HepG2 (cell line): Measurements from ENCODE around the gene PEPD. TPM values are rescaled to one million over a fixed set of nuclear protein-coding genes. Genes with fewer than 3 reads are reported as not detected.

Source experiments
- ATAC-seq: fragments of 200-7000 bp; cut with Tn5 transposase; 3 replicates; pipeline ENCODE4 v1.9.1; 2020; ENCODE audit warnings: mild to moderate bottlenecking, moderate library complexity
- BruUV-seq: library from RNA; stranded (reverse); fragments of 400-500 nt; replicated peaks from 2 replicates; lab custom pipeline; 2021; lab: Mats Ljungman, UMichigan
- CTCF ChIA-PET: fragments of 300-600 bp; formaldehyde crosslinking; extraction: SDS; loops from one replicate; lab custom pipeline; 2021; ENCODE audit warnings: low total read pairs, inconsistent platforms, low intra/inter-chr PET ratio; lab: Yijun Ruan, JAX
- POLR2A ChIA-PET: fragments of 350-600 bp; sonication (Branson Sonifier 250); formaldehyde crosslinking; loops from one replicate; lab custom pipeline; 2020; ENCODE audit warnings: antibody characterized with exemption, inconsistent platforms; lab: Yijun Ruan, JAX
- DNase-seq: peaks from one replicate; pipeline ENCODE4 v3.0.0-alpha.2; 2015; ENCODE audit warnings: low spot score
- FAIRE-seq: peaks from 3 replicates; lab custom pipeline; 2011; peaks lifted over from hg19 to GRCh38; lab: Jason Lieb, UNC
- H2AFZ ChIP-seq: one replicate; pipeline ENCODE4 v1.6.1; 2011; ENCODE audit warnings: low read length, inconsistent platforms
- H3K27ac ChIP-seq: fragments of 300-600 bp; 3 replicates; pipeline ENCODE4 v1.8.0; 2011; ENCODE audit warnings: mixed run types, mild to moderate bottlenecking, mixed read lengths, low read length, inconsistent platforms; ENCODE audit not compliant: insufficient read depth; ENCODE audit errors: extremely low read length
- H3K27me3 ChIP-seq, 2 experiments: fragments of 200-600 bp in 1 of 2; 2 replicates in 1 of 2; 3 replicates in 1 of 2; pipeline versions ENCODE4 v1.6.0 to v1.8.0; 2011; ENCODE audit warnings: low read length in 2 of 2, mild to moderate bottlenecking in 2 of 2, moderate library complexity in 2 of 2, inconsistent platforms in 1 of 2; ENCODE audit not compliant: insufficient read depth in 2 of 2, control insufficient read depth in 1 of 2
- H3K36me3 ChIP-seq, 2 experiments: fragments of 200-600 bp in 1 of 2; replicated peaks in 1 of 2; 2 replicates in 1 of 2; 3 replicates in 1 of 2; pipeline versions ENCODE4 v1.5.1 to v1.8.0; 2011; ENCODE audit warnings: low read length in 2 of 2, inconsistent platforms in 1 of 2; ENCODE audit not compliant: insufficient read depth in 2 of 2, control insufficient read depth in 1 of 2
- H3K4me1 ChIP-seq: 2 replicates; pipeline ENCODE4 v1.5.1; 2012; ENCODE audit warnings: low read length, inconsistent platforms; ENCODE audit not compliant: insufficient read depth
- H3K4me2 ChIP-seq: 2 replicates; pipeline ENCODE4 v1.6.0; 2011; ENCODE audit warnings: low read depth, low read length, inconsistent platforms
- H3K4me3 ChIP-seq, 3 experiments: fragments of 200-600 bp in 1 of 3; sonication (generic), shearing (Covaris generic) in 1 of 3; replicated peaks in 1 of 3; 2 replicates each; pipeline ENCODE4 v1.5.1; 2011 to 2016; ENCODE audit warnings: low read length in 3 of 3, inconsistent platforms in 2 of 3, low read depth in 2 of 3, mild to moderate bottlenecking in 2 of 3, control low read depth in 1 of 3, mixed read lengths in 1 of 3; ENCODE audit not compliant: insufficient read depth in 1 of 3
- H3K79me2 ChIP-seq: one replicate; pipeline ENCODE4 v1.6.1; 2011; ENCODE audit warnings: low read length, inconsistent platforms; ENCODE audit not compliant: insufficient read depth
- H3K9ac ChIP-seq: 2 replicates; pipeline ENCODE4 v1.6.0; 2011; ENCODE audit warnings: mild to moderate bottlenecking, low read depth, low read length, inconsistent platforms; ENCODE audit not compliant: insufficient read depth
- H3K9me3 ChIP-seq: 2 replicates; pipeline ENCODE4 v1.5.1; 2012; ENCODE audit warnings: mild to moderate bottlenecking, low read length
- H4K20me1 ChIP-seq: 2 replicates; pipeline ENCODE4 v1.6.0; 2011; ENCODE audit warnings: inconsistent platforms, mild to moderate bottlenecking, low read length, moderate library complexity; ENCODE audit not compliant: insufficient read depth
- ARNT ChIP-seq: fragments of 450-650 bp; IDR thresholded peaks from 2 replicates; pipeline ENCODE4 v1.6.1; 2017
- ATF7-NPFF ChIP-seq: sonication (generic); formaldehyde crosslinking; IDR thresholded peaks from 2 replicates; pipeline ENCODE4 v1.8.1; 2023; ENCODE audit warnings: mild to moderate bottlenecking, low read depth, missing genetic modification reagents, moderate library complexity
- FOXA3 ChIP-seq: IDR thresholded peaks from 2 replicates; pipeline ENCODE4 v1.6.1; 2016; ENCODE audit warnings: missing genetic modification reagents, missing compliant biosample characterization
- SAP130 ChIP-seq: IDR thresholded peaks from 2 replicates; pipeline ENCODE4 v1.6.1; 2016; ENCODE audit warnings: low read depth
- SMAD3 ChIP-seq: sonication (generic); formaldehyde crosslinking; IDR thresholded peaks from 2 replicates; pipeline ENCODE4 v1.4.0; 2020; ENCODE audit warnings: missing genetic modification reagents
- TSC22D2 ChIP-seq: sonication (generic); formaldehyde crosslinking; IDR thresholded peaks from 2 replicates; pipeline ENCODE4 v1.5.1; 2020; ENCODE audit warnings: missing genetic modification reagents, mild to moderate bottlenecking, borderline replicate concordance
- ZC3H4 ChIP-seq: sonication (generic); formaldehyde crosslinking; IDR thresholded peaks from 2 replicates; pipeline ENCODE4 v1.4.0; 2020; ENCODE audit warnings: missing genetic modification reagents, borderline replicate concordance
- ZMAT3 ChIP-seq: sonication (generic); formaldehyde crosslinking; conservative IDR thresholded peaks from 2 replicates; pipeline ENCODE4 v1.7.0; 2021; ENCODE audit warnings: missing genetic modification reagents
- WGBS: methylation state at CpG from one replicate; pipeline ENCODE4 v1.1.6; 2017; ENCODE audit warnings: low lambda C conversion rate; 5-methylcytosine and 5-hydroxymethylcytosine counted together
- in situ Hi-C: cut with HindIII; loops from 2 replicates; pipeline ENCODE4 v1.10.0; 2017; ENCODE audit warnings: low pct_unique_long_range_greater_than_20kb; ENCODE audit not compliant: extremely low pct_ligation_motif_present
- intact Hi-C: fragments of 100-400 bp; cut with micrococcal nuclease; formaldehyde crosslinking; loops from one replicate; pipeline ENCODE4 v1.10.0; 2022; ENCODE audit not compliant: unreplicated experiment
- polyA plus RNA-seq, 8 experiments: library from polyadenylated mRNA; depleted of rRNA in 3 of 8; stranded (reverse) in 7 of 8; unstranded in 1 of 8; fragments of >200 nt; fragmentation: Illumina TruSeq in 4 of 8; extraction: Trizol in 4 of 8; gene quantifications; 2 replicates each; pipeline versions ENCODE4 v1.2.1 to v1.2.3, GENCODE V29; 2011 to 2016; ENCODE audit warnings: low read depth in 4 of 8, missing spikeins in 1 of 8, mixed read lengths in 1 of 8; ENCODE audit not compliant: insufficient read depth in 1 of 8
- total RNA-seq, 5 experiments: library from RNA; depleted of rRNA; stranded (reverse); fragments of >200 nt; fragmentation: Illumina TruSeq; extraction: Trizol; gene quantifications; 2 replicates each; pipeline ENCODE4 v1.2.3, GENCODE V29; 2016; ENCODE audit warnings: low read depth in 1 of 5
- TF ChIP-seq, protein P1 (sequence below): sonication (generic); formaldehyde crosslinking; IDR thresholded peaks from 2 replicates; pipeline ENCODE4 v1.5.0; 2020; ENCODE audit warnings: mild to moderate bottlenecking, missing genetic modification reagents
- TF ChIP-seq, protein P2 (sequence below): sonication (generic); formaldehyde crosslinking; conservative IDR thresholded peaks from 2 replicates; pipeline ENCODE4 v1.5.0; 2020; ENCODE audit warnings: missing genetic modification reagents
- TF ChIP-seq, protein P3 (sequence below): sonication (generic); formaldehyde crosslinking; IDR thresholded peaks from 2 replicates; pipeline ENCODE4 v1.4.0; 2020; ENCODE audit warnings: missing genetic modification reagents
- TF ChIP-seq, protein P4 (sequence below): sonication (generic); formaldehyde crosslinking; IDR thresholded peaks from 2 replicates; pipeline ENCODE4 v1.4.0; 2020; ENCODE audit warnings: mild to moderate bottlenecking, missing genetic modification reagents
- TF ChIP-seq, protein P5 (sequence below): sonication (generic); formaldehyde crosslinking; IDR thresholded peaks from 2 replicates; pipeline ENCODE4 v1.4.0; 2020; ENCODE audit warnings: missing genetic modification reagents
- TF ChIP-seq, protein P6 (sequence below): sonication (generic); formaldehyde crosslinking; IDR thresholded peaks from 2 replicates; pipeline ENCODE4 v1.8.0; 2022; ENCODE audit warnings: mild to moderate bottlenecking, missing genetic modification reagents; ENCODE audit not compliant: insufficient replicate concordance

PEPD gene
- total and polyA plus RNA-seq, 2 of the 13 experiments (the other 11 are each of a cell fraction or from before 2014, with no cell fraction given) = 60.7 to 75.1 TPM

DNA sequence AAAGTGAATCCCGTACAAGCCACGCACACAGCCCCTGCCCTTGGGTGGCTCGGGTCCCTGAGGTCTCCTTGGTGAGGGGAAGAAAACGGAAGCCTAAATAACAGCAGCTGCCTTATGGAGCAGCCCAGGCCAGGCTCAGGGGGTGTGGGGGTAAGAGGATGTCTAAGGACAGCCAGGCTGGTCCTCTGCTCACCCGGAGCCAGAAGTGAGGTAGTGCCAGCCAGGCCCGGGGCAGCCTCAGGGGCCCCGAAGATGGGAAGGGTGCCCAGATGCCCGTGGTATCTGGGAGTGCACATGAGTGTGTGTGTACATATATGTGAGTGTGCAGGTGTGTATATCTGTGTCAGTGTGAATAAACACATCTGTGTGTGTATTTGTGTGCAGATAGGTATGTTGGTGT lies 38.4 kb upstream of the PEPD start (continued):
- TF ChIP-seq, protein P1, sequence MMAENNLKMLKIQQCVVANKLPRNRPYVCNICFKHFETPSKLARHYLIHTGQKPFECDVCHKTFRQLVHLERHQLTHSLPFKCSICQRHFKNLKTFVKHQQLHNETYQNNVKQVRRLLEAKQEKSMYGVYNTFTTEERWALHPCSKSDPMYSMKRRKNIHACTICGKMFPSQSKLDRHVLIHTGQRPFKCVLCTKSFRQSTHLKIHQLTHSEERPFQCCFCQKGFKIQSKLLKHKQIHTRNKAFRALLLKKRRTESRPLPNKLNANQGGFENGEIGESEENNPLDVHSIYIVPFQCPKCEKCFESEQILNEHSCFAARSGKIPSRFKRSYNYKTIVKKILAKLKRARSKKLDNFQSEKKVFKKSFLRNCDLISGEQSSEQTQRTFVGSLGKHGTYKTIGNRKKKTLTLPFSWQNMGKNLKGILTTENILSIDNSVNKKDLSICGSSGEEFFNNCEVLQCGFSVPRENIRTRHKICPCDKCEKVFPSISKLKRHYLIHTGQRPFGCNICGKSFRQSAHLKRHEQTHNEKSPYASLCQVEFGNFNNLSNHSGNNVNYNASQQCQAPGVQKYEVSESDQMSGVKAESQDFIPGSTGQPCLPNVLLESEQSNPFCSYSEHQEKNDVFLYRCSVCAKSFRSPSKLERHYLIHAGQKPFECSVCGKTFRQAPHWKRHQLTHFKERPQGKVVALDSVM (CRISPR knock-in tag) = no peak

DNA sequence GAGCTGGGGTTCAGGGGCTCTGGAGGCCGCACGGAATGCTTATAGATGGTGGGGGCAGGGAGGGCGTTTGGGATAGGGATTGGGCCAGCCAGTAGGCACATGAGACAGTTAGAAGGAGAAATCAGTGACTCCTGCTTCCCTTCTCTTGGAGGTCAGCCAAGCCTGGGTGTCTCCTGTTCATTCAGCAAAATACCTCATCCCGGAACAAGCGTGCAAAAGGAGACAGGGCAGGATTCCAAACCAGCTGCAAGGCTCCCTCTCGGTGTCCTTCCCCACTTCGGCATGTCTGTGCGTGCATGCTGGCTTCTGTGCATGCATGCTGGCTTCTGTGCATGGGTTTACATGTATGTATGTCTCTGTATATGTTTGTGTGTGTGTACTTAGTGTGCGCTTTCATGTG lies 37.3 kb upstream of the PEPD start:
- Histone ChIP-seq H3K27ac (no peak overlapping the region), H2AFZ (no peak overlapping the region), H3K9me3 (no peaks in the 10 kb centered on the region), H3K79me2 (no peaks in the 10 kb centered on the region), H4K20me1 (no peaks in the 10 kb centered on the region), H3K9ac (no peak overlapping the region), H3K4me1 (no peaks in the 10 kb centered on the region), H3K27me3 (peaks cover 4 to 38% of the 10 kb centered on the region in 2 experiments; a peak in 3 of 5 replicates), H3K36me3 (no peaks in the 10 kb centered on the region), H3K4me3 (no peak overlapping the region), H3K4me2 (no peak overlapping the region)
- 4% methylated on average over 5 of the region's 9 CpGs for WGBS
- ATAC-seq = no peak
- ChIA-PET CTCF (no interaction called here), POLR2A (no interaction called here)
- no peak for FAIRE-seq
- DNase-seq = no peak
- in situ Hi-C loops = no loop called here
- BruUV-seq = no TSS peak
- intact Hi-C loops = no loop called here
- TF ChIP-seq TSC22D2 (CRISPR knock-in tag) (no peak), SMAD3 (CRISPR knock-in tag) (no peak), SAP130 (no peak), ATF7-NPFF (CRISPR knock-in tag) (no peak), ARNT (no peak), ZC3H4 (CRISPR knock-in tag) (no peak), FOXA3 (CRISPR knock-in tag) (no peak), ZMAT3 (CRISPR knock-in tag) (no peak)
- TF ChIP-seq, protein P2, sequence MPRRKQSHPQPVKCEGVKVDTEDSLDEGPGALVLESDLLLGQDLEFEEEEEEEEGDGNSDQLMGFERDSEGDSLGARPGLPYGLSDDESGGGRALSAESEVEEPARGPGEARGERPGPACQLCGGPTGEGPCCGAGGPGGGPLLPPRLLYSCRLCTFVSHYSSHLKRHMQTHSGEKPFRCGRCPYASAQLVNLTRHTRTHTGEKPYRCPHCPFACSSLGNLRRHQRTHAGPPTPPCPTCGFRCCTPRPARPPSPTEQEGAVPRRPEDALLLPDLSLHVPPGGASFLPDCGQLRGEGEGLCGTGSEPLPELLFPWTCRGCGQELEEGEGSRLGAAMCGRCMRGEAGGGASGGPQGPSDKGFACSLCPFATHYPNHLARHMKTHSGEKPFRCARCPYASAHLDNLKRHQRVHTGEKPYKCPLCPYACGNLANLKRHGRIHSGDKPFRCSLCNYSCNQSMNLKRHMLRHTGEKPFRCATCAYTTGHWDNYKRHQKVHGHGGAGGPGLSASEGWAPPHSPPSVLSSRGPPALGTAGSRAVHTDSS (CRISPR knock-in tag) = no peak
- TF ChIP-seq, protein P3, sequence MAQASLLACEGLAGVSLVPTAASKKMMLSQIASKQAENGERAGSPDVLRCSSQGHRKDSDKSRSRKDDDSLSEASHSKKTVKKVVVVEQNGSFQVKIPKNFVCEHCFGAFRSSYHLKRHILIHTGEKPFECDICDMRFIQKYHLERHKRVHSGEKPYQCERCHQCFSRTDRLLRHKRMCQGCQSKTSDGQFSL (CRISPR knock-in tag) = no peak
- TF ChIP-seq, protein P4, sequence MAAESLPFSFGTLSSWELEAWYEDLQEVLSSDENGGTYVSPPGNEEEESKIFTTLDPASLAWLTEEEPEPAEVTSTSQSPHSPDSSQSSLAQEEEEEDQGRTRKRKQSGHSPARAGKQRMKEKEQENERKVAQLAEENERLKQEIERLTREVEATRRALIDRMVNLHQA (CRISPR knock-in tag) = no peak
- TF ChIP-seq, protein P5, sequence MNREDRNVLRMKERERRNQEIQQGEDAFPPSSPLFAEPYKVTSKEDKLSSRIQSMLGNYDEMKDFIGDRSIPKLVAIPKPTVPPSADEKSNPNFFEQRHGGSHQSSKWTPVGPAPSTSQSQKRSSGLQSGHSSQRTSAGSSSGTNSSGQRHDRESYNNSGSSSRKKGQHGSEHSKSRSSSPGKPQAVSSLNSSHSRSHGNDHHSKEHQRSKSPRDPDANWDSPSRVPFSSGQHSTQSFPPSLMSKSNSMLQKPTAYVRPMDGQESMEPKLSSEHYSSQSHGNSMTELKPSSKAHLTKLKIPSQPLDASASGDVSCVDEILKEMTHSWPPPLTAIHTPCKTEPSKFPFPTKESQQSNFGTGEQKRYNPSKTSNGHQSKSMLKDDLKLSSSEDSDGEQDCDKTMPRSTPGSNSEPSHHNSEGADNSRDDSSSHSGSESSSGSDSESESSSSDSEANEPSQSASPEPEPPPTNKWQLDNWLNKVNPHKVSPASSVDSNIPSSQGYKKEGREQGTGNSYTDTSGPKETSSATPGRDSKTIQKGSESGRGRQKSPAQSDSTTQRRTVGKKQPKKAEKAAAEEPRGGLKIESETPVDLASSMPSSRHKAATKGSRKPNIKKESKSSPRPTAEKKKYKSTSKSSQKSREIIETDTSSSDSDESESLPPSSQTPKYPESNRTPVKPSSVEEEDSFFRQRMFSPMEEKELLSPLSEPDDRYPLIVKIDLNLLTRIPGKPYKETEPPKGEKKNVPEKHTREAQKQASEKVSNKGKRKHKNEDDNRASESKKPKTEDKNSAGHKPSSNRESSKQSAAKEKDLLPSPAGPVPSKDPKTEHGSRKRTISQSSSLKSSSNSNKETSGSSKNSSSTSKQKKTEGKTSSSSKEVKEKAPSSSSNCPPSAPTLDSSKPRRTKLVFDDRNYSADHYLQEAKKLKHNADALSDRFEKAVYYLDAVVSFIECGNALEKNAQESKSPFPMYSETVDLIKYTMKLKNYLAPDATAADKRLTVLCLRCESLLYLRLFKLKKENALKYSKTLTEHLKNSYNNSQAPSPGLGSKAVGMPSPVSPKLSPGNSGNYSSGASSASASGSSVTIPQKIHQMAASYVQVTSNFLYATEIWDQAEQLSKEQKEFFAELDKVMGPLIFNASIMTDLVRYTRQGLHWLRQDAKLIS (CRISPR knock-in tag) = no peak
- TF ChIP-seq, protein P6, sequence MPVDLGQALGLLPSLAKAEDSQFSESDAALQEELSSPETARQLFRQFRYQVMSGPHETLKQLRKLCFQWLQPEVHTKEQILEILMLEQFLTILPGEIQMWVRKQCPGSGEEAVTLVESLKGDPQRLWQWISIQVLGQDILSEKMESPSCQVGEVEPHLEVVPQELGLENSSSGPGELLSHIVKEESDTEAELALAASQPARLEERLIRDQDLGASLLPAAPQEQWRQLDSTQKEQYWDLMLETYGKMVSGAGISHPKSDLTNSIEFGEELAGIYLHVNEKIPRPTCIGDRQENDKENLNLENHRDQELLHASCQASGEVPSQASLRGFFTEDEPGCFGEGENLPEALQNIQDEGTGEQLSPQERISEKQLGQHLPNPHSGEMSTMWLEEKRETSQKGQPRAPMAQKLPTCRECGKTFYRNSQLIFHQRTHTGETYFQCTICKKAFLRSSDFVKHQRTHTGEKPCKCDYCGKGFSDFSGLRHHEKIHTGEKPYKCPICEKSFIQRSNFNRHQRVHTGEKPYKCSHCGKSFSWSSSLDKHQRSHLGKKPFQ (CRISPR knock-in tag) = no peak
